H7 (cell line): ENCODE results near the gene HSPA12B. TPM values are rescaled to one million over a fixed set of nuclear protein-coding genes. Genes with fewer than 3 reads are reported as not detected.
A peak's percentile ranks its signal among the peaks of the same experiment; 100 is the strongest.

Source experiments
- DNase-seq: peaks from one replicate; pipeline ENCODE4 v3.0.0; 2012
- H3K27me3 ChIP-seq: 2 replicates; pipeline ENCODE4 v1.6.0; 2011; ENCODE audit warnings: mild to moderate bottlenecking, low read length; ENCODE audit not compliant: control insufficient read depth, insufficient read depth
- H3K36me3 ChIP-seq: replicated peaks from 2 replicates; pipeline ENCODE4 v1.5.1; 2011; ENCODE audit warnings: low read length; ENCODE audit not compliant: control insufficient read depth, insufficient read depth
- H3K4me3 ChIP-seq: 2 replicates; pipeline ENCODE4 v1.5.1; 2011; ENCODE audit warnings: low read depth, mild to moderate bottlenecking, control low read depth, low read length, moderate library complexity; ENCODE audit not compliant: insufficient read depth
- total RNA-seq: library from RNA; depleted of rRNA; stranded (reverse); fragments of >200 nt; shearing (Covaris generic); gene quantifications from 2 replicates; pipeline ENCODE4 v1.2.3, GENCODE V29; 2014

Gene HSPA12B
- total RNA-seq, 1 experiment from 2014 or later, result 0.97 TPM

DNA sequence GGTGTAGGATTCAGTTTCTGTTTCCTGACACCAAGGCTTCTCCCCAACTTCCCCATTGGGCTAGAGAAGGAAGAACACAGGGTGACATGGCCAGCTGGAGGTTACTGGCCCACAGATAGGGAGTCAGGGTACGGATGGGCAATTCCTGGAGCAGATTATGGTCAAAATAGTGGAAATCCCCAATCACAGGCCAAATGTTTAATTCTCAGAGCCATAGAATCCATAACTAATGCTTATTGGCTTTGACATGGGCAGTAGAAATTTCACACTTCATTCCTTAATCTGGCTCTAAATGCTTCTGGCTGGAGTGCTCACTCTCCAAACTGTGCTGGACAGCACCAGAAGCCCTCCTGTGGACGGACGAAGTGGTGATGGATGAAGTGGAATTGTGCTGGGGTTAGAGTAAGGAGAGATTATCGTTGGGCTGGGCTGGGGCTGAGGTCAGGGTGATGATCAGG, 21.0 kb upstream of the HSPA12B start:
- Histone ChIP-seq H3K36me3 (no peaks in the 10 kb centered on the region), H3K27me3 (no peaks in the 10 kb centered on the region), H3K4me3 (no peak overlapping the region)
- DNase-seq, result peak; percentile 17

DNA sequence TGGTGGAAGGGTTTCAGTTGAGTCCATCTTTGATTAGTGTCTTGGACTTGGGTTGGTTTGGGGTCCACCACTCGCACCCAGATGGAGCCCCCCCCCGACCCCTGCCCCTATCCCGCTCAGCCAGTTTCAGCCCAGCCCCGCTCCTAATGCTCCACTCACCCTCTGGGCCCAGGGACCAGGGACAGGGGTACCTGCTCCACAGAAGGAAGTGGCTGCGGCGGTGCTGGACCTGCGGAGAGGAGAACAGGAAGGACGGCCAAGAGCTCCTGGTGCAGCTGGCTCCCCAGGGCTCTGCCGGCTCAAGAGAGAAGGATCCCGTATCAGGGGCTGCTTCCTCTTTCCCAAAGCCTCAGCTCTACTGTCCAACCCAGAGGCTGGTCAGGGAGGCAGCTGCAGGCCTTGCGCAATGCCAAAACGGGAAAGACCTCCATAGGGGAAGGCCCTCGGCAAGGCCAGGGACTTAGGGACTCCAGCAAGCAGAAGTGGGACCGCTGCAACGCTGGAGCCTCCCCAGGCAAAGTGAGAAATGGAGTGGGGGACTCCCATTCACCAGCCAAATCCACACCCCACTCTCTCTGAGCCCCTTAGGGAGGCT, 20.1 kb upstream of the HSPA12B start, which contains the start of gene SIGLEC1:
Gene SIGLEC1, minus strand, starts transcription at position 322 of the 595 bp plus-strand sequence. CDS start 5,472 bp downstream, outside the sequence.
- no peaks in the 10 kb centered on the region for H3K27me3 ChIP-seq
- H3K4me3 ChIP-seq, result no peak within 1 kb of the TSS
- no peaks in the 10 kb centered on the region for H3K36me3 ChIP-seq
- peak; percentile 44 for DNase-seq

DNA sequence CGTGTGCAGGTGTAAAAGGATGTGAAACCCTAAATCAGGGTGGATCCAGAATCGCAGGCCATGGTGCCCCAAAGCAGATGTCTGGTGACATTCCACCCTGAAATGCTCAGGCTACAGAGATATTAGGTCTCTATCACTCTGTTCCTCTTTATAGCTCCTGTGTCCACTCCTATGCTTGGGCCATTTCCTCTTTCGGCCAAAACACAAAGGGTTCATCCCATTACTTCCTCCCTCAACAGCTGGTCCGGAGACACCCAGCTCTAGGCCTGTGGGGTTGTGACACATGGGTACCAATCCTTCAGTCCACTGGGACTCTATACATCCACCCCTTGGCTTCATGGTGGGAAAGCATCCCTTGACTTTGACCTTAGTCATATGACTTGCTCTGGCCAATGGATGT, 18.4 kb upstream of the HSPA12B start:
- no peak overlapping the region for H3K4me3 ChIP-seq
- H3K27me3 ChIP-seq, result no peaks in the 10 kb centered on the region
- H3K36me3 ChIP-seq, result no peaks in the 10 kb centered on the region
- peak; percentile 16 for DNase-seq

DNA sequence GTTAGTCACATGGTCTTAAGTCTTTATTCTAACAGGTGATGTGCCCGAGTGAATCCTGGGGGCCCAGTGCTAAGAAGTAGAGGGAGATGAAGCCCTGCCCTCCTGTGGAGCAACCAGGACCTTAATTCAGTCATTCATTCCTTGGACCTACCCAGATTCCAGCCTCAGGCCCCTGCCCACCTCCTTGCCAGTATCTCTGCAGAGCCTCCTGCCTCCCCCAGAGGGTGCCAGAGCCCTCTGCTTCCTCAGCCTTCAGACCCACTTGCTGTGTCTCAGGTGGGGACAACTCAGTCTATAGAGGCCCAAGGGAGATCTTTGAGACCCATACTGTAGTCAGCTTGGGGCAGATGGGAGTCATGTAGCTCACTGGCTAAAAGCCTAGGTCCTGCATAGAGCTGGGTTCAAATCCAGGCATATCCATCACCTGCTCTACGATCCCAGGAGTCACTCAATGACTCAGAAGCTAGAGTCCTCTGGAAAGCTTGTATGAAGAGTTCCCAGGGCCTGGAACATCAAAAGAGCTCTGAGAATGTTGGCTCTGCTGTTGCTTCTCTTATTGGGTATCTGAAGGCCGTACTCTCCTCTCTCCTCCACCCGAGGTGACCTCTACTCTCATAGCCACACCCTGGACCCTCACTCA, 16.2 kb upstream of the HSPA12B start:
- DNase-seq, result peak; percentile 89
- Histone ChIP-seq H3K27me3 (no peaks in the 10 kb centered on the region), H3K4me3 (no peak overlapping the region), H3K36me3 (no peaks in the 10 kb centered on the region)

DNA sequence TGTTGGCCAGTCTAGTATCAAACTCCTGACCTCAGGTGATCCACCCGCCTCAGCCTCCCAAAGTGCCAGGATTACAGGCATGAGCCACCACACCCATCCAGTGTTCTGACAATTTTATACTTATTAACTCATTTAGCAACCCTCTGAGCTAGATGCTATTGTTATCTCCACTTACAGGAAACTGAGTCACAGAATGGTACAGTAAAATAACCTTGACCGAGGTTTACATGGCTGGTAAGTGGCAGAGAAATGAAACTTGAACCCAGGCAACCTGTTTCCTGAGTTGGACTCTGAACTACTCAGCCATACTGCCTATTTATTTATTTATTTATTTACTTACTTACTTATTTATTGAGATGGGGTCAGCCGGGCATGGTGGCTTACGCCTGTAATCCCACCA, 13.4 kb upstream of the HSPA12B start:
- Histone ChIP-seq H3K36me3 (no peaks in the 10 kb centered on the region), H3K4me3 (no peak overlapping the region), H3K27me3 (no peaks in the 10 kb centered on the region)
- no peak for DNase-seq

DNA sequence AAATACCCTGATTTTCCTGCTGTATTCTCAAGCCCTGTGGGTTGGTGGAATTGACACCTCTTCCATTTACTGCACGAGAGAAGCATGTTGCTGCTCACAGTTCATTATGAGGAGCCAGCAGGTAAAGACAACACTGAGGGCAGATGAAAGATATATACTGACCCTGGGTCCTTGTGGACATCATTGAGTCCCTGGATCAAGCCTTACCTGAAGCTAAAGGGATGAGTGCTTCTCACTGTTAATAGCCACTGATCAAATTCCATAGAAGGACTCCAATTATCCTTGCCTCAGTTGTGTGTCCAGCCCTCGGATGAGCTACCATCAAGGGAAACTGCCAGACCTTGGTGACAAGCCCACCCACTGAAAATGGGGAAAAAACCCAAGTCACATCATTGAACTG, 12.4 kb upstream of the HSPA12B start:
- no peaks in the 10 kb centered on the region for H3K27me3 ChIP-seq
- no peaks in the 10 kb centered on the region for H3K36me3 ChIP-seq
- H3K4me3 ChIP-seq, result no peak overlapping the region
- DNase-seq, result no peak

DNA sequence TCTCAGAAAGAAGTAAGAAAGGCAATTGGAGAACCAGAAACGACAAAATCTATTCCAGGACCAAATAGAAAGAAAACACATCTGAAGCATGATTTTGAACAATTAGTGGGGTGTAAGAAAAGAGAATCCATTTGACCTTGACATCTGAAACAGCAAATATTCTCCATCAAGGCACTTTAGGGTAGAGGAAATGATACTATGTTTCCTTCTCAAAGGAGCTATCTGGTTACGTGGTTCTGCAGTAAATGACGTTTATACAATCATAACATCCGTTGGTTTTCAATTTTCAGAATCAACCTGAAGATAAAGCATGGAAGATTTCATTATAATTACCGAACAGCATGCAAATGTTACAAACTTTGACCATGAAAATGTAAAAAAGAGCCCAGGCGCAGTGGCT, 11.9 kb upstream of the HSPA12B start:
- Histone ChIP-seq H3K4me3 (no peak overlapping the region), H3K36me3 (no peaks in the 10 kb centered on the region)

DNA sequence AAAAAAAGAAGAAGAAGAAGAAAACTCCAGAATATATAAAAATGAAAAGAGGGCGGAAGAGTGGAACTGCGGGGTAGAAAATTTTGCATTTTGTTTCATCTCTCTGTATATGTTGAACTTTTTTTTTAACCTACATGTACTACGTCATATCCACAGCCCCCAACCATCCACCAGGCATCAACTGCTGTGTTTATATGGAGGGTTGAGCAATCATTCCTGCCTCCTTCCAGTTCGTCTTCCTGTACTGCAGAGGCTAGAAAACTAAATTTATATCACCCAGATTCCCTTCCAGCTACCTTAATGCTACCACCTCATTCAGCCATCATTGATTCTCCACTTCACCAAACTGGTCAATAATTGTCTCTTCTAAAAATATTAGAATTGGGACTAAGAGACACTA, 10.6 kb upstream of the HSPA12B start:
- no peaks in the 10 kb centered on the region for H3K36me3 ChIP-seq
- H3K27me3 ChIP-seq, result no peaks in the 10 kb centered on the region
- H3K4me3 ChIP-seq, result no peak overlapping the region
- no peak for DNase-seq

More for the DNA sequence above, 11.9 kb upstream of the HSPA12B start:
- H3K27me3 ChIP-seq, result no peaks in the 10 kb centered on the region
- DNase-seq, result no peak

DNA sequence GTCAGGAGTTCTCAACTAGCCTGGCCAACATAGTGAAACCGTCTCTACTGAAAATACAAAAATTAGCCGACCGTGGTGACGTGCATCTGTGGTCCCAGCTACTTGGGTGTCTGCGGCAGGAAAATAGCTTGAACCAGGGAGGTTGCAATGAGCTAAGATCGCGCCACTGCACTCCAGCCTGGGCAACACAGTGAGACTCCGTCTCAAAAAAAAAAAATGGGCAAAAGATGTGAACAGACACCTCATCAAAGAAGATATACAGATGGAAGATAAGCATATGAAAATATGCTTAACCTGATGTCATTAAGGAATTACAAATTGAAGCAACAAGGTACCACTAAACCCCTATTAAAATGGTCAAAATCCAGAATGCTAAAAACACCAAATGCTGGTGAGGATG, 9.2 kb upstream of the HSPA12B start:
- Histone ChIP-seq H3K36me3 (no peaks in the 10 kb centered on the region), H3K4me3 (no peak overlapping the region), H3K27me3 (peaks cover 7% of the 10 kb centered on the region)
- DNase-seq, result no peak

DNA sequence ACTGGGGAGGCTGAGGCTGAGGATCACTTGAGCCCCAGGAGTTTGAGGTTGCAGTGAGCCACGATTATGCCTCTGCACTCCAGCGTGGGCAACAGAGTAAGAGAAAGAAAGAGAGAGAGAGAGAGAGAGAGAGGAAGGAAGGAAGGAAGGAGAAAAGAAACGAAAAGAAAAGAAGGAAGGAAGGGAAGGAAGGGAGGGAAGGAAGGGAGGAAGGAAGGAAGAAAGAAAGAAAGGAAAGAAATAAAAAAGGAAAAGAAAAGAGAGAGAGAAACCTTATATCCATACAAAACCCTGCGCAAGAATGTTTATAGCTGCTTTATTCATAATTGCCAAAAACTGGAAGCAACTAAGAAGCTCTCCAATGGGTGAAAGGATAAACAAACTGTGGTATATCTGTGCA, 8.1 kb upstream of the HSPA12B start:
- peaks cover 10% of the 10 kb centered on the region for H3K27me3 ChIP-seq
- no peaks in the 10 kb centered on the region for H3K36me3 ChIP-seq
- no peak for DNase-seq
- no peak overlapping the region for H3K4me3 ChIP-seq

DNA sequence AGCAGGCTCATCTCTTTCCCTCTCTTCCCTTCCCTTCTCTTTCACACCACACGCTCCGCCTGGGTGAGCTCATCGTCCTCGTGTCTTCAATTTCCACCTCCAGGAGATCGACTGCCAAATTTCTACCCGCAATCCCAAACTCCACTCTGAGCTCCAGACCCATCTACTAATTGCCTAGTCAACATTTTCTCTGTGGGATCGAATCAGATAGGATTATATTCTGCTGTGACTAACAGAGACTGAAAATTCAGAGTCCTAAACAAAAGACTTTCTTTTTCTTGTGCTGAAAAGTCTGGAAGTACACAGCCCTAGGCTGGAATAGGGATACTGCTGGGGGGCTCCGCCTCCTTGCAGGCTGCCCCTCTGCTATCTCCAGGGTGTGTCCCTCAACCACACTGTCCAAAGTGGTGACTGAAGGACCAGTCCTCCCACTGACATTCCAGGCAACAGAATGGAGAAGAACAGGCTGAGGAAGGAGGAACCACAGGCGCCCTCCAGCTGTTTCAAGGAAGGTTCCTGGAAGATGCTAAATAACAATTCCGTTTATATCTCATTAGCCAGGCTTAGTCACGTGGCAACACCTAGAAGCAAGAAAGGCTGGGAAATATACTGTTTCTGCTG, 5.0 kb upstream of the HSPA12B start:
- no peak overlapping the region for H3K4me3 ChIP-seq
- H3K36me3 ChIP-seq, result no peaks in the 10 kb centered on the region
- peaks cover 19% of the 10 kb centered on the region for H3K27me3 ChIP-seq
- peak; percentile 15 for DNase-seq

DNA sequence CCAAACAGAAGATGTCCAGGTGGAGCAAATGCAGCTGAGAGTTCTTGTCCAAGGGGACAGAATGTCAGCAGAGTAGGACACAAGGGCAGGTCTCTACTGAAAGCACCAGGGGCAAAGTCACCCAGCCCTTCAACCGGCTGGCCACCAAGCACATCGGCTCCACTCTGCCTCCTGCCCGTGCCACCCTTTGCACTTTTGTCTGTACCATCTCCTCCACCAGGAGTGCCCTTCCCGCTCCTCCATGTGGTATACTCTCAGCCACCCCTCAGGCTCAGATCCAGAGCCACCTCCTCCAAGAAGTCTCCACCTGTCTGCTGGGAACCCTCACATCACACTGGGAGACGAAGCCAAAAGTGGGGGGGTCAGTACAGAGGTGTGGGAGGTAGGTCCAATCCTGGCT, 4.1 kb upstream of the HSPA12B start:
- Histone ChIP-seq H3K4me3 (no peak overlapping the region), H3K27me3 (peaks cover 28% of the 10 kb centered on the region), H3K36me3 (no peaks in the 10 kb centered on the region)
- peak; percentile 11 for DNase-seq

DNA sequence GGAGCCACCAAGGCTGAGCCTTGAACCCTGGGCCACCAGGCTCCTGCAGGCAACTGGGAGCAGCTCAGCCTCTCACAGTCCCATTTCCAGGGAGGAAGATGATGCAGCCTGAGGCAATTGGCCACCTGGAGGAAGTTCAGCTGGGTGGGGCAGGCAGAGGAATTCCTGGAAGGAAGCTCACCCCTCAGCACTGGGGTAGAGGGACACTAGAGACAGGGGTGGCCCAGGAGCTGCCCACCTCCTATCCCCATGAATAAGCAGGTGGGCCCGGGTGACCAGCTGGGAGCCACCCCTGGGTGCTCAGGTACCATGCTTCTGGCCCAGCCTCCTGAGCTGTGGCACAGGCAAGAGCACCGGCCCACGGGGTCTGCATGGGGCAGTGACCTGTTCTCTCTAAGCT, 3.6 kb upstream of the HSPA12B start:
- H3K36me3 ChIP-seq, result no peaks in the 10 kb centered on the region
- peaks cover 32% of the 10 kb centered on the region for H3K27me3 ChIP-seq
- DNase-seq, result peak; percentile 15
- no peak overlapping the region for H3K4me3 ChIP-seq

DNA sequence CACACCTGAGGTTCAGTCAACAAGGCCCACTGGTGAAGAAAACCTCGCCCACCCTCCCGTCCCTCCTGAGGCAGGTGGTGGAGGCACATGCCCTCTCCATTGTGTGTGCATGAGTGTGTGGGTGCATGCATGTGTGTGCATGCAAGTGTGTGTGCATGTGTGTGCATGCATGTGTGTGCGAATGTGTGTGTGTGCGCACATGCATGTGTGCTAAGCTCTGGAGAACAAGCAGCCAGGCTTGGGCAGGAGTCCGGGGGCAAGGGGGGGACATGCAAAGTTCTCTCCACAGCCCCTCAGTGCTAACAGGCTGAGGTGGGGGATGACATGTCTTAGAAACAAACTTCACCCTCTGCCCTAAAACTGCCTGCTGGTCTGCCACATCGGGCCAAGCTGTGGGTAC, 3.1 kb upstream of the HSPA12B start:
- Histone ChIP-seq H3K4me3 (no peak overlapping the region), H3K27me3 (peaks cover 32% of the 10 kb centered on the region), H3K36me3 (no peaks in the 10 kb centered on the region)
- DNase-seq, result no peak

DNA sequence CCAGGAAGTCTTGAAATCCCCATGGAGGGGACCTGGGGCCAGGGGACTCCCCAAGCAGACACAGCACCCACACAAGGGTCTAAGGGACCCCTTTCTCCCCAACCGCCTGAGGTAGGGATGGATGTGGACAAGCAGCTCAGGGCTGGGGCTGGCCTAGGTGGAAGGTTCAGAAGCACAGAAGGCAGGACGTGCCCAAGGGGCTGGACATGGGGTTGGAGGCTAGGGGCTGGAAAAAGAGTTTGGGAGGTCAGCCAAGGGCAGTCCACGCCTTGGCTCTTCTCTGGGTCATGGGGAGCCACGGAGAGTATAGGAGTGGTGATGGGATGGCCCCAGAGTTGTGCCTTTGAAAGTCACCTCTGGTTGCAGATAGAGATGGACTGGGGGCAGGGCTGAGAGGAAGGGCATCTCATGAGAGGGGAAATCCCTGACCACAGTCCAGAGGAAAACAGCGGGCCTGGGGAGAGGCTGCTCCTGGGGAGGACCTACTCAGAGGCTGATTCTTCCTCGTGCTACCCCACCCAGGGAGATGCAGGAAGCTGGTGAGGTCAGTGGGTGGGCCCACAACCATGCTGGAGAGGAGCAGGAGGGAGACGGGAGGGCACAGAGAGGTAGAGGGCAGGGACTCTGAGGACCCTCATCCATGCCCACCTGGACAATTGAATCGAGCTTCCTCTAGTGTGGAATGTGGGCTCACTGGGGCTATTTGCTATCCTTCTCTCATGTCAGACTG, 2.5 kb upstream of the HSPA12B start:
- Histone ChIP-seq H3K4me3 (no peak overlapping the region), H3K27me3 (peaks cover 32% of the 10 kb centered on the region), H3K36me3 (no peaks in the 10 kb centered on the region)
- peak; percentile 21 for DNase-seq
